ENCODE measurements around the gene HDGF.

- TF ChIP-seq CTCF (IDR thresholded peaks at IDR 0.05) (no peak), POLR2A (IDR thresholded peaks at IDR 0.05) (no peak)
These were observed 38.8 kb downstream of the HDGF start for GRCh38 chr1:156712626-156713025.
